Endothelial cell of umbilical vein (primary cell): ENCODE results near the gene GTSE1. TPM values are rescaled to one million over a fixed set of nuclear protein-coding genes. Genes with fewer than 3 reads are reported as not detected.

Experiments used
- BruUV-seq: library from RNA; stranded (reverse); fragments of 400-500 nt; replicated peaks from 2 replicates; lab custom pipeline; 2021; lab: Mats Ljungman, UMichigan
- CTCF ChIA-PET: fragments of 300-600, 350-600 bp; sonication (Branson Sonifier 250); formaldehyde crosslinking; loops from one replicate; lab custom pipeline; 2021; ENCODE audit warnings: antibody characterized with exemption, inconsistent platforms; lab: Charles Lee
- POLR2A ChIA-PET: fragments of 300-600, 350-600 bp; sonication (Branson Sonifier 250); formaldehyde crosslinking; loops from one replicate; lab custom pipeline; 2021; ENCODE audit warnings: antibody characterized with exemption, inconsistent platforms; lab: Charles Lee
- DNase-seq: peaks from one replicate; pipeline ENCODE4 v3.0.0-alpha.2; 2011; ENCODE audit warnings: low read depth, low spot score
- FAIRE-seq: peaks from 2 replicates; lab custom pipeline; 2011; peaks lifted over from hg19 to GRCh38; lab: Jason Lieb, UNC
- H2AFZ ChIP-seq: 2 replicates; pipeline ENCODE4 v1.6.0; 2012; ENCODE audit warnings: low read depth, low read length, control low read depth, inconsistent platforms
- H3K27ac ChIP-seq: 2 replicates; pipeline ENCODE4 v1.5.1; 2011; ENCODE audit warnings: low read depth, mild to moderate bottlenecking, control low read depth, low read length, moderate library complexity; ENCODE audit not compliant: insufficient read depth
- H3K27me3 ChIP-seq, 2 experiments: 2 replicates each; pipeline versions ENCODE4 v1.6.0 to v1.6.1; 2011; ENCODE audit warnings: low read length in 2 of 2, mixed read lengths in 1 of 2; ENCODE audit not compliant: control insufficient read depth in 2 of 2, insufficient read depth in 2 of 2
- H3K36me3 ChIP-seq, 2 experiments: 2 replicates in 1 of 2; 3 replicates in 1 of 2; pipeline ENCODE4 v1.5.1; 2011; ENCODE audit warnings: low read length in 2 of 2, mild to moderate bottlenecking in 1 of 2, moderate library complexity in 1 of 2; ENCODE audit not compliant: control insufficient read depth in 2 of 2, insufficient read depth in 2 of 2; ENCODE audit errors: extremely low read depth in 1 of 2
- H3K4me1 ChIP-seq: 3 replicates; pipeline ENCODE4 v1.5.1; 2011; ENCODE audit warnings: mild to moderate bottlenecking, low read length; ENCODE audit not compliant: control insufficient read depth, insufficient read depth; ENCODE audit errors: extremely low read depth
- H3K4me2 ChIP-seq: 2 replicates; pipeline ENCODE4 v1.6.1; 2011; ENCODE audit warnings: low read length, control low read depth, mixed read lengths; ENCODE audit not compliant: insufficient read depth
- H3K4me3 ChIP-seq, 3 experiments: fragments of 200-600 bp in 1 of 3; sonication (generic), shearing (Covaris generic) in 1 of 3; replicated peaks in 1 of 3; 2 replicates each; pipeline ENCODE4 v1.5.1; 2011 to 2016; ENCODE audit warnings: control low read depth in 3 of 3, low read length in 3 of 3, mild to moderate bottlenecking in 2 of 3, inconsistent platforms in 1 of 3, low read depth in 1 of 3, moderate library complexity in 1 of 3; ENCODE audit not compliant: insufficient read depth in 1 of 3
- H3K79me2 ChIP-seq: 2 replicates; pipeline ENCODE4 v1.6.0; 2012; ENCODE audit warnings: low read length, inconsistent platforms; ENCODE audit not compliant: control insufficient read depth, insufficient read depth
- H3K9ac ChIP-seq: replicated peaks from 2 replicates; pipeline ENCODE3; 2011; ENCODE audit warnings: low read length, control low read depth; ENCODE audit not compliant: insufficient read depth; ENCODE audit errors: extremely low read depth
- H3K9me1 ChIP-seq: replicated peaks from 3 replicates; pipeline ENCODE4 v1.6.0; 2011; ENCODE audit warnings: mild to moderate bottlenecking, low read length; ENCODE audit not compliant: control insufficient read depth, insufficient read depth; ENCODE audit errors: extremely low read depth
- H3K9me3 ChIP-seq: replicated peaks from 2 replicates; pipeline ENCODE4 v1.5.1; 2012; ENCODE audit warnings: low read length, inconsistent platforms; ENCODE audit not compliant: control insufficient read depth, insufficient read depth
- H4K20me1 ChIP-seq: replicated peaks from 2 replicates; pipeline ENCODE3; 2011; ENCODE audit warnings: mild to moderate bottlenecking, low read length; ENCODE audit not compliant: control insufficient read depth, insufficient read depth; ENCODE audit errors: extremely low read depth
- EZH2 ChIP-seq: IDR thresholded peaks from 2 replicates; pipeline ENCODE4 v1.6.1; 2012; ENCODE audit warnings: borderline replicate concordance, low read depth, mild to moderate bottlenecking, moderate library complexity, low read length, inconsistent platforms; ENCODE audit not compliant: severe bottlenecking
- FOS ChIP-seq: IDR thresholded peaks from 2 replicates; pipeline ENCODE4 v1.6.1; 2011; ENCODE audit warnings: mild to moderate bottlenecking, low read length, moderate library complexity, borderline replicate concordance; ENCODE audit not compliant: insufficient read depth
- GATA2 ChIP-seq: IDR thresholded peaks from 2 replicates; pipeline ENCODE4 v1.7.0; 2011; ENCODE audit warnings: low read depth, mild to moderate bottlenecking, moderate library complexity, mixed read lengths, low read length; ENCODE audit not compliant: insufficient read length, insufficient read depth
- MYC ChIP-seq: IDR thresholded peaks from one replicate; pipeline ENCODE4 v1.6.1; 2011; ENCODE audit warnings: mild to moderate bottlenecking, low read depth, low read length
- POLR2A ChIP-seq: IDR thresholded peaks from 2 replicates; pipeline ENCODE4 v1.6.1; 2012; ENCODE audit warnings: low read depth, mild to moderate bottlenecking, control low read depth, low read length
- POLR2AphosphoS5 ChIP-seq: IDR thresholded peaks from 2 replicates; pipeline ENCODE4 v1.6.1; 2012; ENCODE audit warnings: low read depth, mild to moderate bottlenecking, control low read depth, low read length, moderate library complexity; ENCODE audit not compliant: insufficient read depth
- dilution Hi-C: fragments of 300-500 bp; cut with MboI; formaldehyde crosslinking; loops from one replicate; pipeline ENCODE4 v1.15.0; 2019; ENCODE audit warnings: low sequenced_read_pairs; ENCODE audit not compliant: extremely low pct_ligation_motif_present
- intact Hi-C: fragments of 100-400 bp; cut with micrococcal nuclease; formaldehyde crosslinking; loops from one replicate; pipeline ENCODE4 v1.10.0; 2022
- polyA plus RNA-seq, 4 experiments: library from polyadenylated mRNA; depleted of rRNA in 3 of 4; stranded (reverse) in 3 of 4; unstranded in 1 of 4; fragments of >200 nt; gene quantifications; 2 replicates each; pipeline versions ENCODE4 v1.2.1 to v1.2.3, GENCODE V29; 2011 to 2012; ENCODE audit warnings: missing spikeins in 1 of 4
- total RNA-seq: library from RNA; stranded (reverse); gene quantifications from 2 replicates; pipeline ENCODE4 v1.2.3, GENCODE V29; 2021
- TF ChIP-seq, protein P1 (sequence below), 2 donors: IDR thresholded peaks; 1 replicate in 1 of 2; 2 replicates in 1 of 2; pipeline ENCODE4 v1.5.1; 2011; ENCODE audit warnings: low read length in 2 of 2, mild to moderate bottlenecking in 2 of 2, moderate library complexity in 2 of 2, control low read depth in 1 of 2, inconsistent platforms in 1 of 2, low read depth in 1 of 2; ENCODE audit not compliant: insufficient read depth in 1 of 2; ENCODE audit errors: extremely low read depth in 1 of 2
- TF ChIP-seq, protein P2 (sequence below): IDR thresholded peaks from 2 replicates; pipeline ENCODE4 v1.6.1; 2011; ENCODE audit not compliant: insufficient read depth, insufficient read length

The GTSE1 gene
- total and polyA plus RNA-seq, 2 donors (not counting 3 experiments of a cell fraction or from before 2014, with no cell fraction given), result 25.9 to 57.2 TPM

DNA sequence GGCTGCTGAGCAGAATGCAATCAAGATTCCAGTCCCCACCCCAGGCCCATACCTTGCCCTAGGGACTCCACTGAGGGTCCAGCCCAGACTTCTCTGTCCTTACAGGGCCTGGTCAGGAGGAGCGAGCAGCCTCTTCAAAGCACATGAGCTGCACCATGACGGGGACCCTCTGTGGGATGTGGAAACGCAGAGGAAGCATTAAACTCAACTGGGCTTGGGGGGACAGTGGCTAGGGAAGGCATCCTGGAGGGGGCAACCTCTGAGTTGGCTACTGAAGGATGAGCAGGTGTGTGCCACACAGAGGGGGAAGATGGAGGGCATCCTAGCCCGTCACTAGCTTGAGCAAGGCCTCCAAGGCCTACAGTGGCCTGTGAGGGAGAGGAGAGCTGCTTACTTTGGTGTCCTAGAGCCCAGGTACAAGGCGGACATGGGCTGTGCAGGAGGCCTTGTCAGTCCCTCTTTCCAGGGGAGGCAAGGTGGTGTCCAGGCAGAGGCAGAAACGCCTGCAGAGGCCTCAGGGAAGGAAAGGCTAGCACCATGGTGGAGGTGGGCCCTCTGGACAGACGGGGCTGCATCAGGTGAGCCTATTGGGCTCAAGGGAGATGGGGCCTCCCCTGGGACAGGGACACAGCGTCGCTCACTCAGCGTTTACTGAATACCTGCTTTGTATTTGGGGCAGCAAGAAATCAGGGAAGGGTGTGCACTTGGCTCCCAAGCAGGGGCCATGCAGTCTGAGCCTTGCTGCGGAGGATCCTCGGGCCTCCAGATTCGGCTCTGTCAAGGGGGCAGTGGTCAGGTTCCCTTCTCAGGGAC is 14.6 kb upstream of the GTSE1 start:
- intact Hi-C loops, result no loop called here
- Histone ChIP-seq H3K27ac (no peak overlapping the region), H3K9me1 (no peaks in the 10 kb centered on the region), H3K79me2 (no peaks in the 10 kb centered on the region), H3K9me3 (no peaks in the 10 kb centered on the region), H3K4me3 (no peak overlapping the region), H3K36me3 (peaks cover 15 to 47% of the 10 kb centered on the region in 2 experiments), H3K27me3 (no peaks in the 10 kb centered on the region), H2AFZ (no peak overlapping the region), H4K20me1 (no peaks in the 10 kb centered on the region), H3K4me2 (no peak overlapping the region), H3K4me1 (no peaks in the 10 kb centered on the region), H3K9ac (no peak overlapping the region)
- DNase-seq (no peak), FAIRE-seq (no peak)
- ChIA-PET CTCF (interaction anchor here (1.3 kb wide), 1 partner anchor 160 kb away, joined by 3 read pairs; no protein-coding TSS in a partner anchor), POLR2A (no interaction called here)
- dilution Hi-C loops, result no loop called here
- no TSS peak for BruUV-seq
- TF ChIP-seq POLR2AphosphoS5 (no peak), POLR2A (no peak), GATA2 (no peak), MYC (no peak), FOS (no peak), EZH2 (no peak)
- TF ChIP-seq, protein P1, sequence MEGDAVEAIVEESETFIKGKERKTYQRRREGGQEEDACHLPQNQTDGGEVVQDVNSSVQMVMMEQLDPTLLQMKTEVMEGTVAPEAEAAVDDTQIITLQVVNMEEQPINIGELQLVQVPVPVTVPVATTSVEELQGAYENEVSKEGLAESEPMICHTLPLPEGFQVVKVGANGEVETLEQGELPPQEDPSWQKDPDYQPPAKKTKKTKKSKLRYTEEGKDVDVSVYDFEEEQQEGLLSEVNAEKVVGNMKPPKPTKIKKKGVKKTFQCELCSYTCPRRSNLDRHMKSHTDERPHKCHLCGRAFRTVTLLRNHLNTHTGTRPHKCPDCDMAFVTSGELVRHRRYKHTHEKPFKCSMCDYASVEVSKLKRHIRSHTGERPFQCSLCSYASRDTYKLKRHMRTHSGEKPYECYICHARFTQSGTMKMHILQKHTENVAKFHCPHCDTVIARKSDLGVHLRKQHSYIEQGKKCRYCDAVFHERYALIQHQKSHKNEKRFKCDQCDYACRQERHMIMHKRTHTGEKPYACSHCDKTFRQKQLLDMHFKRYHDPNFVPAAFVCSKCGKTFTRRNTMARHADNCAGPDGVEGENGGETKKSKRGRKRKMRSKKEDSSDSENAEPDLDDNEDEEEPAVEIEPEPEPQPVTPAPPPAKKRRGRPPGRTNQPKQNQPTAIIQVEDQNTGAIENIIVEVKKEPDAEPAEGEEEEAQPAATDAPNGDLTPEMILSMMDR (IDR thresholded peaks at IDR 0.05; ENCODE audit: extremely low read depth in 1 of 2, insufficient read depth in 1 of 2, low read depth in 1 of 2, low read length in 2 of 2), result no peak
- TF ChIP-seq, protein P2, sequence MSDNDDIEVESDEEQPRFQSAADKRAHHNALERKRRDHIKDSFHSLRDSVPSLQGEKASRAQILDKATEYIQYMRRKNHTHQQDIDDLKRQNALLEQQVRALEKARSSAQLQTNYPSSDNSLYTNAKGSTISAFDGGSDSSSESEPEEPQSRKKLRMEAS, result no peak
